22Rv1 (cell line): ENCODE data around the gene KXD1.

ENCODE experiments used
- CTCF ChIP-seq: fragments of 450-650 bp; IDR thresholded peaks from 2 replicates; pipeline ENCODE4 v1.5.1; 2017; ENCODE audit warnings: mild to moderate bottlenecking
- ZFX ChIP-seq: fragments of 450-650 bp; IDR thresholded peaks from 2 replicates; pipeline ENCODE4 v1.6.1; 2017; ENCODE audit warnings: antibody characterized with exemption, borderline replicate concordance

GRCh38 chr19:18515959-18516358, 41.7 kb upstream of the KXD1 start:
- TF ChIP-seq CTCF (no peak), ZFX (no peak)
